NCI-H1092 treated with DMSO at 0.1 percent for 48 hours (cell line): ENCODE measurements around the gene EIF2B5.

Experiments used
- DNase-seq: peaks from one replicate; lab custom pipeline; 2025; lab: John Stamatoyannopoulos, UW

EIF2B5 gene

GRCh38 chr3:184173374-184173722 lies 38.2 kb downstream of the EIF2B5 start:
- no peak for DNase-seq

- no peak for DNase-seq
Measured at GRCh38 chr3:184174284-184174645, 39.1 kb downstream of the EIF2B5 start.

- DNase-seq, result peak; percentile 99
Measured at GRCh38 chr3:184174646-184175492, 39.7 kb downstream of the EIF2B5 start, which contains the start of gene AP2M1. Gene AP2M1, plus strand, starts transcription at chr3:184174855. Its CDS starts 2,139 bp downstream, at chr3:184176994.

- DNase-seq, result no peak
Measured at GRCh38 chr3:184175506-184175905, 40.3 kb downstream of the EIF2B5 start.

GRCh38 chr3:184175981-184176376 lies 40.8 kb downstream of the EIF2B5 start:
- no peak for DNase-seq

GRCh38 chr3:184176377-184177330 lies 41.5 kb downstream of the EIF2B5 start:
- DNase-seq, result no peak

- no peak for DNase-seq
Measured at GRCh38 chr3:184177331-184177731, 42.2 kb downstream of the EIF2B5 start.

- DNase-seq, result no peak
Measured at GRCh38 chr3:184177767-184178306, 42.7 kb downstream of the EIF2B5 start.

- no peak for DNase-seq
Measured at GRCh38 chr3:184178521-184179138, 43.5 kb downstream of the EIF2B5 start.

- no peak for DNase-seq
Measured at GRCh38 chr3:184180165-184180564, 45.0 kb downstream of the EIF2B5 start.

GRCh38 chr3:184181596-184181995 lies 46.4 kb downstream of the EIF2B5 start:
- no peak for DNase-seq

- no peak for DNase-seq
Measured at GRCh38 chr3:184183679-184184078, 48.5 kb downstream of the EIF2B5 start.

GRCh38 chr3:184184546-184185230 lies 49.5 kb downstream of the EIF2B5 start:
- DNase-seq, result no peak

GRCh38 chr3:184185461-184186183 lies 50.5 kb downstream of the EIF2B5 start:
- peak; percentile 99 for DNase-seq

- no peak for DNase-seq
Measured at GRCh38 chr3:184186184-184186901, 51.2 kb downstream of the EIF2B5 start, which contains the start of gene ABCF3. Gene ABCF3, plus strand, starts transcription at chr3:184186199. Its CDS starts 9 bp downstream, at chr3:184186208.

- DNase-seq, result no peak
Measured at GRCh38 chr3:184186902-184187207, 51.7 kb downstream of the EIF2B5 start.

- no peak for DNase-seq
Measured at GRCh38 chr3:184188080-184188479, 52.9 kb downstream of the EIF2B5 start.

- no peak for DNase-seq
Measured at GRCh38 chr3:184189421-184189820, 54.3 kb downstream of the EIF2B5 start.

- DNase-seq, result no peak
Measured at GRCh38 chr3:184192889-184193288, 57.7 kb downstream of the EIF2B5 start.

- no peak for DNase-seq
Measured at GRCh38 chr3:184193991-184194539, 58.9 kb downstream of the EIF2B5 start.
